ENCODE results near the gene PLA2R1.

Gene PLA2R1

DNA sequence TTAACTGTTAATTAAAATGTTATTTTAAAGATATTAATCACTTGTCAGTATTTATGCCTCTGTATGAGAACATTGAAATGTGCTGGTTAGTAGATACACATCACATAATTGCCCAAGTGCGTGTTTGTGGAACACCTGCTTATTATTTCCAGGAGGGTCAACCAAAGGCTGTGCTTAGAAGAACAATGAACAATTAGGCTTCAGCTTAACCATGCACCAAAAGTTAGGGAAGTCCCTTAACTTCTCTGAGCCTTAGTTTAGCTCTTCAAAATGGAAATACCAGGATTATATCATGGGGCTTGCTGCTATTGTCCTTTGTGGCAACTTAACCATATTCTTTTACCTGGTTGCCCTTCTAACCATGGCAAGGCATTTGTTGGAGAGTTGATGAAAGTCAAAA lies 43.0 kb upstream of the PLA2R1 start:
- in situ Hi-C loops (cut with HindIII; ENCODE audit: low pct_ligation_motif_present, low sequenced_read_pairs) = no loop called here

DNA sequence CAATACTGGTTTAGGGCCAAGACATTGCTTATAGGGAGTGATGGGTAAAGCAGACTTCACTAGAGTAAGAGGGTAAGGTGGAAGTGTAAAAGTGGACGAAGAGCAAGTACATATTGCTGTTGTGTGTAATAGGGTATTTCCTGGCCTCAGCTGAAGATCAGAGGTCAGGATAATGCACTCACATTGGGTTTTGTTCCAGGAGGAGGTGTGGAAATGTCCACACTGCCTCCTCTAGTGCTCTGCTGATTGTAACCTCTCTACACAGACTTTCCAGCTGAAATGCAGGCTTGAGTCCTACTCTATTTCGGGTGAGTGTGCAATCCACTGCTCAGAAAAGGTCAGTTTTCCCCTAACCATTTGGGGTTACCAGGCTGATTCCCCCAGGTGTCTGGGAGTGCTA lies 41.7 kb upstream of the PLA2R1 start:
- no peak overlapping the region for H3K27ac ChIP-seq
- no peak overlapping the region for H3K4me3 ChIP-seq (ENCODE audit: low read depth, low read length)
- in situ Hi-C loops (cut with HindIII; ENCODE audit: low pct_ligation_motif_present, low sequenced_read_pairs) = no loop called here
- no peaks in the 10 kb centered on the region for H3K36me3 ChIP-seq (replicated peaks)
- H3K27me3 ChIP-seq (replicated peaks) = no peaks in the 10 kb centered on the region
- TF ChIP-seq, protein P1, sequence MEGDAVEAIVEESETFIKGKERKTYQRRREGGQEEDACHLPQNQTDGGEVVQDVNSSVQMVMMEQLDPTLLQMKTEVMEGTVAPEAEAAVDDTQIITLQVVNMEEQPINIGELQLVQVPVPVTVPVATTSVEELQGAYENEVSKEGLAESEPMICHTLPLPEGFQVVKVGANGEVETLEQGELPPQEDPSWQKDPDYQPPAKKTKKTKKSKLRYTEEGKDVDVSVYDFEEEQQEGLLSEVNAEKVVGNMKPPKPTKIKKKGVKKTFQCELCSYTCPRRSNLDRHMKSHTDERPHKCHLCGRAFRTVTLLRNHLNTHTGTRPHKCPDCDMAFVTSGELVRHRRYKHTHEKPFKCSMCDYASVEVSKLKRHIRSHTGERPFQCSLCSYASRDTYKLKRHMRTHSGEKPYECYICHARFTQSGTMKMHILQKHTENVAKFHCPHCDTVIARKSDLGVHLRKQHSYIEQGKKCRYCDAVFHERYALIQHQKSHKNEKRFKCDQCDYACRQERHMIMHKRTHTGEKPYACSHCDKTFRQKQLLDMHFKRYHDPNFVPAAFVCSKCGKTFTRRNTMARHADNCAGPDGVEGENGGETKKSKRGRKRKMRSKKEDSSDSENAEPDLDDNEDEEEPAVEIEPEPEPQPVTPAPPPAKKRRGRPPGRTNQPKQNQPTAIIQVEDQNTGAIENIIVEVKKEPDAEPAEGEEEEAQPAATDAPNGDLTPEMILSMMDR (IDR thresholded peaks at IDR 0.05; ENCODE audit: low read depth, low read length, missing control alignments) = no peak
- DNase-seq = no peak

More for the DNA sequence above, 43.0 kb upstream of the PLA2R1 start:
- no peaks in the 10 kb centered on the region for H3K36me3 ChIP-seq (replicated peaks)
- H3K27me3 ChIP-seq (replicated peaks) = no peaks in the 10 kb centered on the region
- H3K4me3 ChIP-seq (ENCODE audit: low read depth, low read length) = no peak overlapping the region
- no peak for DNase-seq
- TF ChIP-seq, protein P1 (IDR thresholded peaks at IDR 0.05; ENCODE audit: low read depth, low read length, missing control alignments) = no peak
- H3K27ac ChIP-seq = no peak overlapping the region

DNA sequence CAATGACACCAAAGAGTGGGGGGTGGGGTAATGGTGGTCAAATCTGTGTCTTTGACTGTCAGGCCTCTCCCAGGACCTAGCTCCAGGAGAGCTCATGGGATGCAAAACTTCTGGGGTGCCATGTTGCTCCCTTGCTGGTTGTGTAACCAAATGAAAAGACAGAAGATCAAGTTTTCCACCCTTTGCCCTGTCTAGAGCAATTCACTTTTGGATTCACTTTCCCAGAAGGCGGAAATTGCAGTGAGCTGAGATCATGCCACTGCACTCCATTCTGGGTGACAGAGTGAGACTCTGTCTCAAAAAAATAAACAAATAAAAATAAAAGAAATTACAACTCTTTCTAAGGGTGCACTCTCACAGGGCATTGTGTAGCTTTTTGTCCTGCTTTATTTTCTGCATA lies 34.9 kb upstream of the PLA2R1 start:
- H3K27me3 ChIP-seq (replicated peaks) = no peaks in the 10 kb centered on the region
- H3K27ac ChIP-seq = no peak overlapping the region
- no peaks in the 10 kb centered on the region for H3K36me3 ChIP-seq (replicated peaks)
- in situ Hi-C loops (cut with HindIII; ENCODE audit: low pct_ligation_motif_present, low sequenced_read_pairs) = no loop called here
- TF ChIP-seq, protein P1 (IDR thresholded peaks at IDR 0.05; ENCODE audit: low read depth, low read length, missing control alignments) = no peak
- no peak for DNase-seq
- H3K4me3 ChIP-seq (ENCODE audit: low read depth, low read length) = no peak overlapping the region

DNA sequence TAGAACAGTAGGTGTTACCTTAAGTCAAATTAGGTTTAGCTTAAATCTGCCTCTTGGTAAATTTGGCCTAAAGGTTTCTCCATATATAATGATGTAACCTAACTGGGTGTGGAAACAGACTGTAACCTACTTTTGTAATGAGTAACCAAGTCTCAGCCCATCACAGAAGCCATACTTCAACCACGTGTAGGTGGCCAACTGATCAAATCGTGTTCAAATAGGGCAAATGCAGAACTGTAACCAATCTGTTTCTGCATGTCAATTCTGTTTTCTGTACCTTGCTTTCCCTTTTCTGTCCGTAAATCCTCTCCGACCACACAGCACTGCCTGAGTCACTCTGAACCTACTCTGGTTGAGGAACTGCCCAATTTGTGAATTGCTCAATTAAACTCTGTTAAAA lies 34.0 kb upstream of the PLA2R1 start:
- Histone ChIP-seq H3K4me3 (ENCODE audit: low read depth, low read length) (no peak overlapping the region), H3K36me3 (replicated peaks) (no peaks in the 10 kb centered on the region), H3K27ac (no peak overlapping the region), H3K27me3 (replicated peaks) (no peaks in the 10 kb centered on the region)
- DNase-seq = no peak
- TF ChIP-seq, protein P1 (IDR thresholded peaks at IDR 0.05; ENCODE audit: low read depth, low read length, missing control alignments) = no peak
- in situ Hi-C loops (cut with HindIII; ENCODE audit: low pct_ligation_motif_present, low sequenced_read_pairs) = no loop called here

DNA sequence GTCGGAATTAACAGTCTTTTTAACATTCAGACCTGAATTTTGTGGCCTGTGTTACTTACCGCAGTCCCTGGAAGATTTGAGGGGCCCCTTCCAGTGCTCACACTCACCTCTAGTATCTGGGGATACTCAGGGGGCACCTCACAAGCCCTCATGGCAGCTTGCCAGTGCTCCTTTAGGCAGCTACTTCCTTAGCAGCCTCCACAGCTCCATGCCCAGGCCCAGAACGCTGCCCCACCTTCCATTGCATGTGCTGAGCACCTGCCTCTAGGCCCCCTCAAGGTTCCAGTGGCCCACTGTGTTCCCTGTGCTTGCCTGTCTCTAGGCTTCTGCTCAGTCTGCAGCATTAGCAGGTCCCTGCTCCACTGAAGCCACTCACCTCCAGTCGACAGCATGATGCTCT lies 30.0 kb upstream of the PLA2R1 start:
- Histone ChIP-seq H3K27me3 (replicated peaks) (no peaks in the 10 kb centered on the region), H3K27ac (no peak overlapping the region), H3K36me3 (replicated peaks) (no peaks in the 10 kb centered on the region), H3K4me3 (ENCODE audit: low read depth, low read length) (no peak overlapping the region)
- DNase-seq = no peak
- in situ Hi-C loops (cut with HindIII; ENCODE audit: low pct_ligation_motif_present, low sequenced_read_pairs) = no loop called here
- TF ChIP-seq, protein P1 (IDR thresholded peaks at IDR 0.05; ENCODE audit: low read depth, low read length, missing control alignments) = no peak

DNA sequence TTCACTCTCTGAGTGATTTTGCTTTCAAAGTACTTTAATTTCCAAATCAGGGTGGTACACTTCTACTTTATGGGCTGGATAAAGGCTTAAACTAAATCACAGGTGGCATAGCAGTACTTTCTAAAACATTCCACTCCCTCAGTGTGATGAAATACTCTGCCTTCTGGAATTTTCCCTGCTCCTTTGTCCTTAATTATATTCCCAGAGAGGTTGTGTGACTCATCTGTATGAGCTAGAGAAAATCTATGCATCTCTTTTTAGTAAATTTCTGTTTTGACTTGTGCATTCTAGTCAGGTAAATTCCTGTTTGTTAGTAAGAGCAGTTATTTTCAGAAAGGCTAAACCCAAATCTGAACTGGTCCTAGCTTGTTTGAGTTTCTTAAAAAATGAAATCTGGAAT lies 29.0 kb upstream of the PLA2R1 start:
- Histone ChIP-seq H3K27ac (no peak overlapping the region), H3K36me3 (replicated peaks) (no peaks in the 10 kb centered on the region)

More for the DNA sequence above, 29.0 kb upstream of the PLA2R1 start:
- no peak for DNase-seq
- TF ChIP-seq, protein P1 (IDR thresholded peaks at IDR 0.05; ENCODE audit: low read depth, low read length, missing control alignments) = no peak
- Histone ChIP-seq H3K27me3 (replicated peaks) (no peaks in the 10 kb centered on the region), H3K4me3 (ENCODE audit: low read depth, low read length) (no peak overlapping the region)
- in situ Hi-C loops (cut with HindIII; ENCODE audit: low pct_ligation_motif_present, low sequenced_read_pairs) = no loop called here

Data from brain microvascular endothelial cell (primary cell).